Lower leg skin (tissue), 4 donors: ENCODE measurements around the gene KNTC1. TPM values are rescaled to one million over a fixed set of nuclear protein-coding genes. Genes with fewer than 3 reads are reported as not detected.

Source experiments
- DNase-seq, 2 donors: peaks; one replicate each; pipeline ENCODE4 v3.0.0-alpha.2; 2019; ENCODE audit warnings: low spot score in 2 of 2
- H3K4me3 ChIP-seq: fragments of 200-600 bp; sonication (generic); 2 replicates; pipeline ENCODE4 v1.5.1; 2017; ENCODE audit warnings: mild to moderate bottlenecking, low read depth; ENCODE audit not compliant: poor library complexity, severe bottlenecking
- POLR2A ChIP-seq, 2 donors: fragments of 450-650 bp; IDR thresholded peaks; one replicate each; pipeline ENCODE4 v1.6.1; 2016 to 2017; ENCODE audit warnings: antibody characterized with exemption in 2 of 2, mild to moderate bottlenecking in 1 of 2, moderate library complexity in 1 of 2
- WGBS, 2 donors: methylation state at CpG; one replicate each; pipeline ENCODE4 v1.1.5; 2018; 5-methylcytosine and 5-hydroxymethylcytosine counted together
- intact Hi-C: fragments of 100-400 bp; cut with DNase I; formaldehyde crosslinking; loops from one replicate; pipeline ENCODE4 v1.15.0; 2023; ENCODE audit warnings: low total_unique reads
- total RNA-seq, 4 donors: library from RNA; depleted of rRNA; stranded (reverse); fragments of >200 nt; gene quantifications; one replicate each; pipeline ENCODE4 v1.1.0, GENCODE V29; 2016
- TF ChIP-seq, protein P1 (sequence below), 3 donors: fragments of 450-650 bp; IDR thresholded peaks; one replicate each; pipeline ENCODE4 v1.5.1; 2016; ENCODE audit warnings: antibody characterized with exemption in 3 of 3, mild to moderate bottlenecking in 3 of 3, moderate library complexity in 2 of 3

The KNTC1 gene
- total RNA-seq, 4 donors from 2014 or later = 3.8 to 13.1 (median 10.4) TPM

DNA sequence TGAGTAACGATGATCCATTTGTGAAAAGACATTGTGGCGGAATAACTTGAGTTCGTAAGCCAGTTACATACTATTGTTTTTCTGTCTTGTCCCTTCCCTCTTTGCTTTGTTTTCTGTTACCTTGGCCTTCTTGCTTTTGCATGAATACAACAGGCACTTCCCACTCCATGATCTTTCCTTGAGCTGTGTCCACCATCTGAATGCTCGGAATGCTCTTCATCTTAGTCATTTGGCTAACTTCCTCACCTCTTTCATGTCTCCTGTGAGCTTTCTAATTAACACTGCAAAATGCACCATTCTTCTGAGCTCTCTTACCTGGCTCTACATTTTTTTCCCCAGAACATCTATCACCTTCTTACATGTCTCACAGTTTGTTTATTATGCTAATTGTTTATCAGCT is 10.0 kb downstream of the KNTC1 start:
- no peak for DNase-seq
- H3K4me3 ChIP-seq = no peak overlapping the region
- TF ChIP-seq, protein P1, sequence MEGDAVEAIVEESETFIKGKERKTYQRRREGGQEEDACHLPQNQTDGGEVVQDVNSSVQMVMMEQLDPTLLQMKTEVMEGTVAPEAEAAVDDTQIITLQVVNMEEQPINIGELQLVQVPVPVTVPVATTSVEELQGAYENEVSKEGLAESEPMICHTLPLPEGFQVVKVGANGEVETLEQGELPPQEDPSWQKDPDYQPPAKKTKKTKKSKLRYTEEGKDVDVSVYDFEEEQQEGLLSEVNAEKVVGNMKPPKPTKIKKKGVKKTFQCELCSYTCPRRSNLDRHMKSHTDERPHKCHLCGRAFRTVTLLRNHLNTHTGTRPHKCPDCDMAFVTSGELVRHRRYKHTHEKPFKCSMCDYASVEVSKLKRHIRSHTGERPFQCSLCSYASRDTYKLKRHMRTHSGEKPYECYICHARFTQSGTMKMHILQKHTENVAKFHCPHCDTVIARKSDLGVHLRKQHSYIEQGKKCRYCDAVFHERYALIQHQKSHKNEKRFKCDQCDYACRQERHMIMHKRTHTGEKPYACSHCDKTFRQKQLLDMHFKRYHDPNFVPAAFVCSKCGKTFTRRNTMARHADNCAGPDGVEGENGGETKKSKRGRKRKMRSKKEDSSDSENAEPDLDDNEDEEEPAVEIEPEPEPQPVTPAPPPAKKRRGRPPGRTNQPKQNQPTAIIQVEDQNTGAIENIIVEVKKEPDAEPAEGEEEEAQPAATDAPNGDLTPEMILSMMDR (IDR thresholded peaks at IDR 0.05) = no peak
- TF ChIP-seq POLR2A (IDR thresholded peaks at IDR 0.05) = no peak
- WGBS, 2 donors = 95 to 96% methylated on average over 4 of the region's 4 CpGs
- intact Hi-C loops = no loop called here

DNA sequence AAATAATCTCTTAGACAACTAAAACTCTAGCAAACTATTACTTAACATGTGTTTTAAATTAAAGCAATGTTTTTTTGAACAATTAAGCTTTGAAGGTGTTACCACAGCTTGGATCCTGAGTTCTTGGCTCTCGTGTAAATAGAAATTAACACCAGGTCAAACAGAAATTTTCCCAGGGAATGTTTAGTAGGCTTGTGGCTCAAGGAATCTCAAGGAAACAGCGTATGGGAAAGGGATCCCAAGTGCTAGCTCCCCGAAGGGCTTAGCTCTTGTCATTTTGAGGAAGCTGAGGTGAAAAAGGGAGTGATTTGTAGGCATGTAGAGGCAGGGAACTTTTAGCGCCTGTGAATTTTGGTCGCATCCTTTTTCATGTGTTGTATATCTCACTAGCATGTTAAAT is 11.4 kb downstream of the KNTC1 start:
- intact Hi-C loops = no loop called here
- DNase-seq = no peak
- TF ChIP-seq POLR2A (IDR thresholded peaks at IDR 0.05) = no peak
- H3K4me3 ChIP-seq = no peak overlapping the region
- WGBS, 2 donors = 92 to 96% methylated on average over 5 of the region's 5 CpGs

DNA sequence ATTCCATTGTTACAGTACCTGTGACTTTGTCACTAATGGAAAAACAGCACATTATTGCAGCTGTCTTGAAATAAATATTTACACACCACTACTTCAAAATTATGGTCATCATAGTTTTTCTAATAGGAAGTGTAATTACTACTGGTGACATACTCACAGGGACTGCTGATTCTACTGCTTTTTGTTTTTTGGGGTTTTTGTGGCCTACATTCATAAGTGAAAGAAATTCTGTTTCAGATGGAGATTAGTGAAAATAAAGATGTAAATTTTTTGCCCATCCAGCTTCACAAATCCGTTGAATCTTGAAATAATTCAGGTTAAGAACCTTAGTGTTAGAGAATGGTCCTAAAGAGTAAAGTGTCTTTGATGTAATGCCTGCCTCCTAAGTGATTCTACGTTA is 17.5 kb downstream of the KNTC1 start:
- no peak for DNase-seq
- no peak overlapping the region for H3K4me3 ChIP-seq
- 95 to 98% methylated on average over 2 of the region's 2 CpGs for WGBS, 2 donors
- no peak for TF ChIP-seq POLR2A (IDR thresholded peaks at IDR 0.05)
- TF ChIP-seq, protein P1 (IDR thresholded peaks at IDR 0.05) = no peak
- intact Hi-C loops = no loop called here

DNA sequence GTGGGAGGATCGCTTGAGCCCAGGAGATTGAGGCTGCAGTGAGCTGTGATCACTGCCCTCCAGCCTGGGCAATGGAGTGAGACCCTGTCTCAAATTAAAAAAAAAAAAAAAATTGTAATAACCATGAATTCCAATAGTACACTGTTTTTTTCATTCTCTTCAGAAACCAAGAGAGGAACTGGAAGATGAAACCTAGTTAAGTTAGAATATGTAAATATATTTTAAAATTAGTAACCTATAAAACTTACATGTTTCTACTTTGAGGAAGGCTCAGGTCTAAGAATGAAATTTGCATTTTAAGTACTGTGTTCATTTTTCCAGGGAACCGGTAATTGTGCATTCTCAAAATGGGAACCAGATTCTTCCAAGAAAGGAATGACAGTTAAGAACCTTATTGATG is 18.8 kb downstream of the KNTC1 start:
- no peak for DNase-seq
- 92 to 99% methylated on average over 2 of the region's 2 CpGs for WGBS, 2 donors
- no peak overlapping the region for H3K4me3 ChIP-seq
- intact Hi-C loops = no loop called here
- TF ChIP-seq, protein P1 (IDR thresholded peaks at IDR 0.05) = no peak
- TF ChIP-seq POLR2A (IDR thresholded peaks at IDR 0.05) = no peak

DNA sequence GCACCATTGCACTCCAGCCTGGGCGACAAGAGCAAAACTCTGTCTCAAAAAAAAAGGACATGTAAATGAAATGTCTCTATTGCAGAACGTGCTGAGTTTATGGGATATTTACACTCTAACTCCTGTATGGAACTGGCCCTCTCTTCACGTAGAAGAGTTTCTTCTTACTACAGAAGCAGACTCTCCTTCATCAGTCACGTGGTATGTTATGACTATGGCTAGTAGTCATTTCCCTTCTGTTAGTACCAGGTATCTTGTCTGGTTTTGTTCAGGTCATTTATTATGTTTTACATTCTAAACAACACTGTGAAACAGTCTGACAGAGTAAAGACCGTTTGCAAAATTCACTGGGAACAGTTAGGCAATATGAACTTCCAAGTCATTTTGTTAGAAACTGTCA is 20.3 kb downstream of the KNTC1 start:
- no peak for DNase-seq
- WGBS, 2 donors = 91 to 93% methylated on average over 5 of the region's 5 CpGs
- H3K4me3 ChIP-seq = no peak overlapping the region
- TF ChIP-seq, protein P1 (IDR thresholded peaks at IDR 0.05) = no peak
- no peak for TF ChIP-seq POLR2A (IDR thresholded peaks at IDR 0.05)
- intact Hi-C loops = no loop called here

- TF ChIP-seq POLR2A (IDR thresholded peaks at IDR 0.05) = no peak
- TF ChIP-seq, protein P1 (IDR thresholded peaks at IDR 0.05) = no peak
- no peak for DNase-seq
These were observed 31.9 kb downstream of the KNTC1 start for GRCh38 chr12:122558745-122559641.

More at GRCh38 chr12:122558745-122559641, 31.9 kb downstream of the KNTC1 start:
- intact Hi-C loops = no loop called here
- 97 to 98% methylated on average over 16 of the region's 16 CpGs for WGBS, 2 donors
- H3K4me3 ChIP-seq = no peak overlapping the region
